HK-2 (cell line): ENCODE data around the gene FNDC8.
A peak's percentile ranks its signal among the peaks of the same experiment; 100 is the strongest.
"Not testable (repeated sequence)": the region's sequence is repeated elsewhere in the genome, so short reads cannot be mapped to it uniquely, and the experiment has no call there.

Source experiments
- DNase-seq: peaks from one replicate; pipeline ENCODE4 v3.0.0-alpha.2; 2018; ENCODE audit not compliant: unreplicated experiment

The FNDC8 gene

GRCh38 chr17:35142467-35142796 lies 21.0 kb downstream of the FNDC8 start:
- DNase-seq: no peak

DNA sequence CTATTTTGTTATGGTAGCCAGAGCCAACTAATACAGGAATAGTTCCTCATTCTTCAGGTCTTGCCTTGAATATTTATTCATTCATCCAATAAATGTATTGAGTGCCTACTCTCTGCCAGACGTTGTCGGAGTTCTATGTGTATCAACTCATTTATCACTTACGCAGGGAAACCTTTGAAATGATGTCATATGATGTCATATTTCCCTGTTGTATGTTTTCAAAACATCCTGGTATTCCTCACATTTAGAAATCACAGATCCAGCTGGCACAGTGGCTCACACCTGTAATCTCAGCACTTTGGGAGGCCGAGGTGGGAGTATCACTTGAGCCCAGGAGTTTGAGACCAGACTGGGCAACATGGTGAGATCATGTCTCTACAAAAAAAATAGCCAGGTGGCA lies 23.4 kb downstream of the FNDC8 start:
- DNase-seq: no peak

- DNase-seq: no peak
Observed at GRCh38 chr17:35146214-35146833, 24.9 kb downstream of the FNDC8 start.

DNA sequence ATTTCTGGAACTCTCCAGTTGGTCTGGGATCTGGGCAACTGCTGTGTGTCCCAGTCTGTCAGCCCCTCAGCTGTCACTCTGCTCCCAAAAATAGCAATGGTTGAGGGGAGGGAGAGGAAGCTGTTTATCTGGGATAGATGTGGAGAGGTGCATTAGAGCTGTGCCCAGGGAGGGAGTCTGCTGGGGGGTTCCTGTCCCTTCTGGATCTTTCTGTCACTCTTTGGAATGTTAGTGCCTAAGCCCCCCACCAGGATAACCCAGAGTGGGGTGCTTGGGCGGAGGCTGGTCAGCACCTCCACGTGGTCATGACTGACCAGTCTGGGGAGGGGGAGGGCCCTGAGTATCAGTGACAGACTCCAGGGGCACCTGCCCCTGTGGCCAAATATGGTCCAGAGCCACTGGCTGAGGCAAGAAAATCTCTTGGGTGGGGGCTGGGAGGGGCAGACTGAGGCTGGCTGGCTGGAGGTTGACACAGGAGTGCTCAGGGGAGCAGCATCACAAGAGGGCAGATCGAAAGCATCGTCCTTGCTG lies 26.0 kb downstream of the FNDC8 start, which contains the start of gene UNC45B:
UNC45B (plus strand) TSS at position 443 of the 531 bp plus-strand sequence. CDS start 447 bp downstream, outside the sequence.
- DNase-seq: no peak

GRCh38 chr17:35148144-35148543 lies 26.7 kb downstream of the FNDC8 start:
- DNase-seq: no peak

DNA sequence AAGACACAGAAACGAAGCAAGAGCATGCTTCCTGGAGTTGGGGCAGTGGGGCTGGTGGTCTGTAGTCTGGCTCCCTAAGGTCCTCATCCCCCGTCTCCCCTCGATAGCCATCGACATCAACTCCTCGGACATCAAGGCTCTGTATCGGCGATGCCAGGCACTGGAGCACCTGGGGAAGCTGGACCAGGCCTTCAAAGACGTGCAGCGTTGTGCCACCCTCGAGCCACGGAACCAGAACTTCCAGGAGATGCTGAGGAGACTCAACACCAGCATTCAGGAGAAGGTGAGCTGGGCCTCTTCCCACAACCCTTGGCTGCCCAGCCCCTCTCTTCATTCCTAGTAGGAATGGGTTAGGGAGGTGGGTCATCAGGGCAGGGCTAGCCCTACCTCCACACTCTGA lies 28.5 kb downstream of the FNDC8 start:
- no peak for DNase-seq

GRCh38 chr17:35151080-35151479 lies 29.7 kb downstream of the FNDC8 start:
- not testable (repeated sequence) for DNase-seq

GRCh38 chr17:35152421-35153140 lies 31.2 kb downstream of the FNDC8 start:
- DNase-seq: no peak

GRCh38 chr17:35154196-35155165 lies 33.1 kb downstream of the FNDC8 start:
- DNase-seq: no peak

DNA sequence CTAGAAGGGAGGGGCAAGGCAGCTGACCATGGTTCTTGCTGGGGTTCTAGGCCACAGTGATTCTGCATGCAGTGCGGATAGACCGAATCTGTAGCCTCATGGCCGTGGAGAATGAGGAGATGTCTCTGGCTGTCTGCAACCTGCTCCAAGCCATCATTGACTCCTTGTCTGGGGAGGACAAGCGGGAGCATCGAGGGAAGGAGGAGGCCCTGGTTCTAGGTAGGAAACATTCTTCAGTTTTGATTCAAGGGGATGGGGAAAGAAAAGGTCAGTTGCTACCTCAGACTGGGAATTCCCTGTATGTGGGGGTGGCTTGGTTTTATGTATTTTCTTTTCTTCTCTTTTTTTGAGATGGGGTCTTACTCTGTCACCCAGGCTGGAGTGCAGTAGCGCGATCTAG lies 33.8 kb downstream of the FNDC8 start:
- no peak for DNase-seq

DNA sequence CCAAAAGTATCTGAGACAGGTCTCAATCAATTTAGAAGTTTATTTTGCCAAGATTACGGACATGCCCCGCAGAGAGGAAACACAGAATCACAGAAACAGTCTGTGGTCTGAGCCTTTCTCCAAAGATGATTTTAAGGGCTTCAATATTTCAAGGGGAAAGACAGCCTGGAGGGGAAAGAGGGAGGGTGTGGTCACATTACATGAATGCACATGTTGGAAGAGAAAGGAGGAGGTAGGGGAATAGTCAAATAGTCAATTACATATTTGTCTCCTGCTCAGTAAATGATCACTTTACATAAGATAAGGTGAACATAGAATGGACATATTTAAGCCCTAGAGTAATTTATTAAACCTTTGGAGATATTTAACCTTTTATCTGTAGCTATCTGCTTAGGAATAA lies 38.5 kb downstream of the FNDC8 start:
- DNase-seq: no peak

GRCh38 chr17:35160354-35161201 lies 39.2 kb downstream of the FNDC8 start:
- DNase-seq: no peak

DNA sequence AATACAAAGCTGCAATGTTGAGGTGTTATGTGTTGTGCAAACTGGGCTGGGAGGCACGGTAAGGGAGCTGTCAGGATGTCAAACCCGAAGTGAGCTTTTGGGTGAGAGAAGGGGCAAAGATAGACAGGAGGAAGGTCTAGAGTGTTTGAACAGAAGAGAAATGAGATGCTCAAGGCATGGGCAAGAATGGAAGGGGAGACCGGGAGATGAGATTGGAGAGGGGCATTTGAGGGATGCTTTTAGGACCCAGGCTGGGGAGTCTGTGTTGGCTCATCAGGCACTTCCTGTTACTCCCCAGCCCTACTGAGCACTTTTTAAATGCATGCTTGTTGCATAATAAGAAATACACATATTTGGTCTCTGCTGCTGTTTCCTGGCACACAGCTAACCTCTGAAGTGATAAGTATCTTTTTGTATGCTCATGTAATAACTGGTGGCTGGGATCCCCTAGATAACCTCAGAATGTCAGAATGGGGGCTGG lies 39.9 kb downstream of the FNDC8 start:
- DNase-seq: no peak

DNA sequence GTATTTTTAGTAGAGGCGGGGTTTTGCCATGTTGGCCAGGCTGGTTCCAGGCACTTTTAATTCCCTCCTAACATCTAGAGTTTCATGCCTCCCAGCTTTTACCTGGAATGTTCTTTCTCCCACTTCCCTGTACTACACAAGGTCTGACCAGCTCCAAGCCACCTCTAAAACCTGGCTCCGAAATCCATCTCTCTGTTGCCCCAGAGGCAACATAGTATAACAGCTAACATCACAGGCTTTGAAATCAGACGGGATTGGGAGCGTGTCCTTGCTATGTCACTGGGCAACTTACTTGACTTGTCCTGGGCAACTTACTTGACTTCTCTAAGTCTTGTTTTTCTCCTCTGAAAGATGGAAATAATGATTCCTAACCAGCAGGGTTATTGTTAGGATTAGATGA lies 41.3 kb downstream of the FNDC8 start:
- DNase-seq: no peak

- DNase-seq: no peak
Observed at GRCh38 chr17:35163886-35164285, 42.5 kb downstream of the FNDC8 start.

GRCh38 chr17:35164716-35165115 lies 43.3 kb downstream of the FNDC8 start:
- peak; percentile 14 for DNase-seq

- DNase-seq: no peak
Observed at GRCh38 chr17:35166526-35166925, 45.1 kb downstream of the FNDC8 start.

GRCh38 chr17:35167046-35167445 lies 45.6 kb downstream of the FNDC8 start:
- no peak for DNase-seq

DNA sequence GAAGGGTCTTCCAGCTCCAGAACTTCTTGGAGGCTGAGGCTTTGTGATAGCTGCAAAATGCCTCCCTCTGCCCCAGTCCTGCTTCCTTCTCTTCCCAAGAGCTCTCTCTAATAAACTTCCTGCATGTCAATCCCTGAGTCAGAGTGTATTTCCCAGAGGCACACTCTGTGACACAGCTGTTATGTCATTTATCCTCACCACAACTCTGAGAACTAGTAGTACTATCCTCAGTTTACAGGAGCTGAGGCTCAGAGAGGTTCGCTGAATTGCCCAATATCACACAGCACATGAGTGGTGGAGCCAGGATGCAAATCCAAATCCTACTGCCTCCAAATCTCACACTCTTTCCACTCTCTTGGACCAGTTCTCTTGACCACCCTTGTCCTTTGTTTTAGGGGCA lies 46.3 kb downstream of the FNDC8 start:
- no peak for DNase-seq

DNA sequence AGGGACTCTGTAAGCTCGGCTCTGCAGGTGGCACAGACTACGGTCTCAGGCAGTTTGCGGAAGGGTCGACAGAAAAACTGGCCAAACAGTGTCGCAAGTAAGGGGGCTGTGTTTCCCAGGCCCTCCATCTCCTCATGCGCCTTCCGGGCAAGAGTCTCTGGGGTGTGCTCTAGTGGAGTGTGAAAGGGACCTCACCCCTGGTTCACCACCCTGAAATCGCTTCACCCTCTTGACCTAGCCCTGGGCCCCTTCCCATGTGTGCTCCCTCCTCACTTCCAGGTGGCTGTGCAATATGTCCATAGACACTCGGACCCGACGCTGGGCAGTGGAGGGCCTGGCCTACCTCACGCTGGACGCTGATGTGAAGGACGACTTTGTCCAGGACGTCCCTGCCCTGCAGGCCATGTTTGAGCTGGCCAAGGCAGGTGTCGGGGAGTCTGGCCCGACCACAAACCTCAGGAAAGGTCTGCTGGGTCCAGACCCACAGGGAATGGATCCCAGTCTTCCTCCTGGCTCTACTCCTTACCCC lies 48.5 kb downstream of the FNDC8 start:
- no peak for DNase-seq
